H1 (cell line): ENCODE data around the gene TELO2. TPM values are rescaled to one million over a fixed set of nuclear protein-coding genes. Genes with fewer than 3 reads are reported as not detected.

ENCODE experiments used
- RAD21 ChIP-seq, 2 experiments: IDR thresholded peaks in 1 of 2; conservative IDR thresholded peaks in 1 of 2; 2 replicates each; pipeline ENCODE4 v1.6.1; 2011; ENCODE audit warnings: low read depth in 2 of 2, low read length in 2 of 2, improper control_type of control experiment in 1 of 2, inconsistent platforms in 1 of 2, mild to moderate bottlenecking in 1 of 2, moderate library complexity in 1 of 2
- SP1 ChIP-seq: IDR thresholded peaks from 2 replicates; pipeline ENCODE4 v1.6.1; 2011; ENCODE audit warnings: low read depth, low read length
- polyA plus RNA-seq, 7 experiments: library from polyadenylated mRNA; depleted of rRNA in 3 of 7; stranded (reverse) in 5 of 7; unstranded in 2 of 7; fragments of >200 nt in 5 of 7; fragments of 200-250 nt in 2 of 7; gene quantifications; 1 replicate in 5 of 7; 2 replicates in 1 of 7; 4 replicates in 1 of 7; pipeline versions ENCODE4 v1.2.1 to v1.2.3, GENCODE V29; 2011 to 2013; ENCODE audit warnings: missing spikeins in 2 of 7, mixed read lengths in 2 of 7
- total RNA-seq: library from RNA; stranded (reverse); fragmentation: NEBNext Ultra II Directional; extraction: Animal tissue kit (Norgen Biotek cat#: 25700); gene quantifications from 2 replicates; pipeline ENCODE4 v1.2.1, GENCODE V29; 2021

The TELO2 gene
- total and polyA plus RNA-seq, 2 of the 8 experiments (the other 6 are each of a cell fraction or from before 2014, with no cell fraction given), result 39.3 to 64.8 TPM

DNA sequence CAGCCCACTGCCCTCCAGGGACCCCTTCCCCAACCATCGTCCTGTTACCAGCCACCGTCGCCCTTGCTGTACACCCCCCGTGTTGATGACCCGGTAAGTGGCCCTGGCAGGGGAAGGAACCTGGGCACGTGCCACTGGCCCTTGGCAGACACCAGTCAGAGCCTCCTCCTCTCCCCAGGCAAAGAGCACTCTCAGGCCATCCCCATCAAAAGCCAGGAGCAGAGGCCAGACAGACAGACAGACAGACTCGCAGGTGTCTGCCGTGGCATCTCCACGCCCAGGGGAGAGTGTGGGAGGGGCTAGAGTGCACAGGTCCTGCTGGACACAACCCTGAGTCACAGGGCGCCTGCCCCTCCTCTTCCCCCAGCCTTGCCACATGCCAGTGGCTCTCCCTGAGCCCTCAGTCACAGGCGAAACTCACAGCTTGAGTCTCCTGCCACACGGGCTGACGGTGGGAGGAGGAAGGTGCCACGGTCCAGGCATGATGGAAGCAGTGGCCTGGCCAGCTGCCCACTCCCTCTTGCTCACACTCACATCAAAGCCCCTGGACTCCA, 26.1 kb upstream of the TELO2 start (continued):
- TF ChIP-seq RAD21 (IDR thresholded peaks at IDR 0.05 in 1 of 2, conservative IDR thresholded peaks at IDR 0.05 in 1 of 2; ENCODE audit: low read depth in 2 of 2, low read length in 2 of 2) (no peak), SP1 (no peak)
- TF ChIP-seq, all 59 proteins: peak for 0
